Effector memory CD4-positive, alpha-beta T cell (primary cell): ENCODE data around the gene DEK.
A peak's percentile ranks its signal among the peaks of the same experiment; 100 is the strongest.
"Not testable (repeated sequence)": the region's sequence is repeated elsewhere in the genome, so short reads cannot be mapped to it uniquely, and the experiment has no call there.

Experiments used
- DNase-seq, 3 donors: peaks; one replicate each; pipeline ENCODE4 v3.0.0-alpha.2; 2020
- H3K27ac ChIP-seq: 2 replicates; pipeline ENCODE4 v1.7.0; 2013; ENCODE audit warnings: mild to moderate bottlenecking, low read length, moderate library complexity; ENCODE audit not compliant: insufficient read depth, poor library complexity, severe bottlenecking
- H3K27me3 ChIP-seq: replicated peaks from 2 replicates; pipeline ENCODE4 v1.7.0; 2013; ENCODE audit warnings: mild to moderate bottlenecking, low read length; ENCODE audit not compliant: insufficient read depth, control insufficient read depth, poor library complexity, severe bottlenecking
- H3K36me3 ChIP-seq: 2 replicates; pipeline ENCODE4 v1.7.0; 2013; ENCODE audit warnings: mild to moderate bottlenecking, low read length, moderate library complexity; ENCODE audit not compliant: control insufficient read depth, insufficient read depth
- H3K4me1 ChIP-seq: 2 replicates; pipeline ENCODE4 v1.7.0; 2013; ENCODE audit warnings: low read length, mild to moderate bottlenecking; ENCODE audit not compliant: control insufficient read depth, insufficient read depth, poor library complexity, severe bottlenecking
- H3K4me3 ChIP-seq: 2 replicates; pipeline ENCODE4 v1.7.0; 2013; ENCODE audit warnings: low read length, low read depth, mild to moderate bottlenecking; ENCODE audit not compliant: insufficient read depth, poor library complexity, severe bottlenecking
- H3K9me3 ChIP-seq: 2 replicates; pipeline ENCODE4 v1.7.0; 2013; ENCODE audit warnings: mild to moderate bottlenecking, low read length, moderate library complexity; ENCODE audit not compliant: control insufficient read depth
- total RNA-seq, 3 donors: gene quantifications; one replicate each; lab custom pipeline; 2026; lab: John Stamatoyannopoulos, UW

Gene DEK
- 129 to 214 (median 138) reads per million in 3 donors for total RNA-seq

DNA sequence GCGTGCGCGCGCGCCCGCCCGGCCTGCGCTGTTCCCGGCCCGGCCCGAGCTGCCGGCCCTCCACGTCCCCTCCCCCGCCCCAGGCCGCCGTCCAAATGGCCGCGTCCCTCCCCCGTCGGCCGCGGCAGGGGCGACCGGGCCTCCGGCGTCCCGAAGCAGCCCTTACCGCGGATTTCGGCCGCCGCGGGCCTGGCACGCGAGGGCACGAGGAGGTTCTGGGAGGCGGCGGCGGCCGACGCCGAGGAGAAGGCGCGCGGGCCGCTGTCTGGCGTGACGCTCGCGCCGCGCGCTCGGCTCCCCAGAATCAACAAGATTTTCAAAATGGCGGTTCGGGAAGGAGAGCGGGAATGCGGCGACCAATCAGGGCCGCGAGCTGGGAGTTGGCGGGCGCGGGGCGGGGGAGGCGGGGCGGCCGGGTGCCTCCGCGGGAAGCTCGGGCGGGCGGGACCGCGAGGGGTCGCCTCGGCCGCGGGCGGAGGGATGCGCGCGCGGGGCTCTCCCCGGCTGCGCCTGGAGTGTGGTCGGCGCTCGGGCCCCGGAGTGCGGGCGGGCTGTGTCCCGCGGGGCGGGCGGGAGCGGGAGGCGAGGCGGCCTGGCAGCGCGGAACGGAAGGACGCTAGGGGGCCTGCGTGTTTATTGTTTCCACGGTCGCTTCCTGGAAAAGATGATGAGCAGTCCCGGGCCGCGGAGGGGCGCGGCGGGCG, at the start of gene DEK:
DEK (minus strand) TSS at position 312 of the 704 bp plus-strand sequence. CDS start 543 bp downstream, outside the sequence.
- H3K36me3 ChIP-seq = no peaks in the 10 kb centered on the region
- DNase-seq = peak; percentile 76 to 77 (median 76)
- peak within 1 kb of the TSS; percentile 76 for H3K4me3 ChIP-seq
- H3K27me3 ChIP-seq = no peaks in the 10 kb centered on the region
- peaks cover 35% of the 10 kb centered on the region for H3K4me1 ChIP-seq
- H3K27ac ChIP-seq = peak within 1 kb of the TSS; percentile 82
- no peaks in the 10 kb centered on the region for H3K9me3 ChIP-seq

DNA sequence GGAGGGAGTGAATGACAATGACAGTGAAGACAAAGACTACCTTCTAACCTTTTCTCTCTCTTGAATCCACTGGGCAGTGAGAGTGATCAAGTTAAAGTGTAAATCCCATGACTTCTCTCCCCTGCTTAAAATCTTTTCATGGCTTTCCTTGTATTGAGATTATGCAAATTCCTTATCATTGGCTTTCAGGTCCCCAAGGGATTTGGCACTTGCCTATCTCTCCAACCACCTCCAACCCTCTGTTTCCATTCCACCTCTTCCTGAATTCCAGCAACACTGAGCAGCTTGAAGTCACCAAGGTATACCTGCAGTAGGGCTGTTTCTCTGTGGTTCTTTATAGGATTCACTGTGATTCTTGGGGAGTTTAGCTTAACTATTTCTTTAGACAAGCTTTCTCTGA, 48.0 kb upstream of the DEK start:
- Histone ChIP-seq H3K36me3 (no peaks in the 10 kb centered on the region), H3K27ac (no peak overlapping the region), H3K27me3 (no peaks in the 10 kb centered on the region), H3K9me3 (no peaks in the 10 kb centered on the region), H3K4me1 (no peaks in the 10 kb centered on the region), H3K4me3 (no peak overlapping the region)
- DNase-seq = no peak

DNA sequence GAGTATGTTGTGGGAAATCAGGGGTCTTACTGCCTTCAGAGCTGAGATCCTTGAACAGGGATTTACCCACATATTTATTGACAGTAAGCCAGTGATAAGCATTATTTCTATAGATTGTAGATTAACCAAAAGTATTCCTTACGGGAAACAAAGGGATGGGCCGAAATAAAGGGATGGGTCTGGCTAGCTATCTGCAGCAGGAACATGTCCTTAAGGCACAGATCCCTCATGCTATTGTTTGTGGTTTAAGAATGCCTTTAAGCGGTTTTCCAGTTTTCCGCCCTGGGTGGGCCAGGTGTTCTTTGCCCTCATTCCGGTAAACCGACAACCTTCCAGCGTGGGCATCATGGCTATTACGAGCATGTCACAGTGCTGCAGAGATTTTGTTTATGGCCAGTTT, 45.7 kb upstream of the DEK start:
- not testable (repeated sequence) for H3K4me1 ChIP-seq, H3K27me3 ChIP-seq, H3K9me3 ChIP-seq, H3K4me3 ChIP-seq, H3K27ac ChIP-seq, DNase-seq, H3K36me3 ChIP-seq

- Histone ChIP-seq H3K27me3 (no peaks in the 10 kb centered on the region), H3K4me3 (no peak overlapping the region), H3K36me3 (no peaks in the 10 kb centered on the region), H3K27ac (no peak overlapping the region), H3K4me1 (no peaks in the 10 kb centered on the region), H3K9me3 (no peaks in the 10 kb centered on the region)
- DNase-seq = no peak
Measured at GRCh38 chr6:18309046-18309445, 44.7 kb upstream of the DEK start.

DNA sequence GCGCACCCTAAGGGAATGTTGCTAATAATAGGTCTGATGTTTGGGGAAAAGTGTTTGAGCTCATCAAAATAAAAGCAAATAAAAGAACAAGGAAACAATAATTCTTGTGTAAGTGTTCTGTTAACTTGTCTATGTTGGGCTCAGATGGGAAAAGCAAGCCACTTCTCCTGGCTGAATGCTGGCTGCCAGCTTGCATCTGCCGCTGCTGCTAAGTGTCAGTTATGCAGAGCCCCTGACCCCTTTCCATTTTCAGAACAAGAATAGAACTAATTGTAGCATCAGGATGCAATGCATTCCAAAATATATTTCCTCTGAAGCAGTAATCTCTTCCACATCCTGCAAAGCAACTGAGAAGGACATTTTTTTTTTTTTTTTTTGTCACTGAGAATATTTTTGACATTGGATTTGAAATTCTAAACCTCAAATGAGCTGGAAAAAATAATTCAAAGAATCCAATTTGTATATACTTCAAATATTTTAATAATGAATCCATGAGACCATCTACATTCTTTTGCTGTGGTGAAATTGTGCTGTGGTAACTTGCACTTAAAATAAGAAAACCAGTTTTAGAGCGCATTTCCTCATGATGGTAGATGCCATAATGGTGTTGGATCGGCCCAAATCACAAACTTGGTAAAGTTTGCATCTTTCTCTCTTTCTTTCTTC, 43.9 kb upstream of the DEK start:
- no peaks in the 10 kb centered on the region for H3K9me3 ChIP-seq
- H3K27ac ChIP-seq = no peak overlapping the region
- H3K36me3 ChIP-seq = no peaks in the 10 kb centered on the region
- no peak overlapping the region for H3K4me3 ChIP-seq
- no peaks in the 10 kb centered on the region for H3K27me3 ChIP-seq
- no peak for DNase-seq
- H3K4me1 ChIP-seq = no peaks in the 10 kb centered on the region

GRCh38 chr6:18306977-18307376, 42.6 kb upstream of the DEK start:
- H3K27me3 ChIP-seq = no peaks in the 10 kb centered on the region

GRCh38 chr6:18302561-18303439, 38.5 kb upstream of the DEK start:
- Histone ChIP-seq H3K4me1 (no peaks in the 10 kb centered on the region), H3K9me3 (no peaks in the 10 kb centered on the region), H3K4me3 (no peak overlapping the region), H3K27ac (no peak overlapping the region), H3K36me3 (no peaks in the 10 kb centered on the region), H3K27me3 (no peaks in the 10 kb centered on the region)
- no peak for DNase-seq

More at GRCh38 chr6:18306977-18307376, 42.6 kb upstream of the DEK start:
- no peaks in the 10 kb centered on the region for H3K4me1 ChIP-seq
- H3K9me3 ChIP-seq = no peaks in the 10 kb centered on the region
- no peak overlapping the region for H3K4me3 ChIP-seq
- H3K27ac ChIP-seq = no peak overlapping the region
- DNase-seq = no peak
- H3K36me3 ChIP-seq = no peaks in the 10 kb centered on the region

- DNase-seq = no peak
- no peaks in the 10 kb centered on the region for H3K4me1 ChIP-seq
- H3K27ac ChIP-seq = no peak overlapping the region
- no peaks in the 10 kb centered on the region for H3K27me3 ChIP-seq
- H3K36me3 ChIP-seq = no peaks in the 10 kb centered on the region
- H3K4me3 ChIP-seq = no peak overlapping the region
- H3K9me3 ChIP-seq = no peaks in the 10 kb centered on the region
Measured at GRCh38 chr6:18293076-18293904, 29.0 kb upstream of the DEK start.

DNA sequence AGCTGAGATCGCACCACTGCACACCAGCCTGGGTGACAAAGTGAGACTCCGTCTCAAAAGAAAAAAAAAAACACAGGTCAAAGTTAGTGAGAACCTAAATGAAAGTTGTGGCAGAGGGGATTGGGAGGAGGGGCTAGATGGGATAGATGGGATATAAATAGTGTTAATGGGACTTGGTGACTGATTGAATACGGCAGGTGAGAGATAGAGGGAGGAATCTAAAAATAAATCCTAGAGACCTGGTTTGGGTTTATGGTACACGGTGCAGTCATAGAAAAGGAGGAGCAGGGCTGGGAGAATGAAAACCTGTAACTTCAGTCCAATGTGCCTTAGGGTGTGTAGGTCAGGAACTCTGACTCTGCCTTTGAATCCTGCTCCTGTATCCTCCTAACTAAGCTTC, 25.0 kb upstream of the DEK start:
- DNase-seq = no peak
- Histone ChIP-seq H3K4me1 (no peaks in the 10 kb centered on the region), H3K4me3 (no peak overlapping the region), H3K27me3 (no peaks in the 10 kb centered on the region), H3K9me3 (no peaks in the 10 kb centered on the region), H3K27ac (no peak overlapping the region), H3K36me3 (no peaks in the 10 kb centered on the region)
